HEK293 (cell line): ENCODE measurements around the gene TMEM145.

ENCODE experiments used
- CTCF ChIA-PET: fragments of 350-600 bp; formaldehyde crosslinking; extraction: SDS; loops from one replicate; lab custom pipeline; 2021; ENCODE audit warnings: antibody characterized with exemption; lab: Yijun Ruan, JAX
- POLR2A ChIA-PET: fragments of 300-600 bp; formaldehyde crosslinking; extraction: SDS; loops from one replicate; lab custom pipeline; 2020; ENCODE audit warnings: antibody characterized with exemption, inconsistent platforms; lab: Yijun Ruan, JAX
- H3K27ac ChIP-seq: fragments of 200-500 bp; sonication (Bioruptor generic); 2 replicates; pipeline ENCODE4 v1.5.1; 2014; ENCODE audit warnings: low read depth, low read length, control low read depth, inconsistent platforms; ENCODE audit errors: extremely low read depth
- H3K36me3 ChIP-seq, 2 experiments: fragments of 200-500 bp in 1 of 2; sonication (Bioruptor generic) in 1 of 2; 1 replicate in 1 of 2; 2 replicates in 1 of 2; pipeline ENCODE4 v1.5.1; 2014 to 2017; ENCODE audit warnings: inconsistent platforms in 2 of 2, low read length in 2 of 2; ENCODE audit not compliant: control insufficient read depth in 2 of 2, insufficient read depth in 1 of 2
- H3K4me1 ChIP-seq: fragments of 200-500 bp; sonication (Bioruptor generic); 2 replicates; pipeline ENCODE4 v1.5.1; 2014; ENCODE audit warnings: mild to moderate bottlenecking, low read length, inconsistent platforms; ENCODE audit not compliant: control insufficient read depth, insufficient read depth
- H3K4me3 ChIP-seq: 2 replicates; pipeline ENCODE4 v1.5.1; 2011; ENCODE audit warnings: low read depth, mild to moderate bottlenecking, control low read depth, low read length, moderate library complexity
- H3K9me3 ChIP-seq: fragments of 200-500 bp; sonication (Bioruptor generic); 2 replicates; pipeline ENCODE4 v1.5.1; 2014; ENCODE audit warnings: low read depth, low read length, inconsistent platforms; ENCODE audit not compliant: control insufficient read depth, insufficient read depth
- EGR2 ChIP-seq: fragments of 450-650 bp; formaldehyde crosslinking; IDR thresholded peaks from 2 replicates; pipeline ENCODE4 v1.5.1; 2016; ENCODE audit warnings: low read depth, missing biosample characterization, missing genetic modification characterization
- HOXC10 ChIP-seq: sonication (generic); formaldehyde crosslinking; IDR thresholded peaks from 2 replicates; pipeline ENCODE4 v1.8.1; 2023; ENCODE audit warnings: mild to moderate bottlenecking, missing genetic modification reagents
- KLF1 ChIP-seq: fragments of 450-650 bp; formaldehyde crosslinking; IDR thresholded peaks from 2 replicates; pipeline ENCODE4 v1.5.1; 2016; ENCODE audit warnings: missing biosample characterization, missing genetic modification characterization
- MYNN ChIP-seq: fragments of 450-650 bp; formaldehyde crosslinking; IDR thresholded peaks from 2 replicates; pipeline ENCODE4 v1.5.1; 2016; ENCODE audit warnings: missing biosample characterization, missing genetic modification characterization, borderline replicate concordance
- PATZ1 ChIP-seq: fragments of 450-650 bp; formaldehyde crosslinking; IDR thresholded peaks from 2 replicates; pipeline ENCODE4 v1.5.1; 2016; ENCODE audit warnings: missing biosample characterization, missing genetic modification characterization
- PRDM4 ChIP-seq: fragments of 450-650 bp; formaldehyde crosslinking; IDR thresholded peaks from 2 replicates; pipeline ENCODE4 v1.5.1; 2017; ENCODE audit warnings: missing biosample characterization, missing genetic modification characterization
- REPIN1 ChIP-seq: fragments of 450-650 bp; formaldehyde crosslinking; IDR thresholded peaks from 2 replicates; pipeline ENCODE4 v1.5.1; 2017; ENCODE audit warnings: missing biosample characterization, missing genetic modification characterization, low read depth
- ZBTB20 ChIP-seq: fragments of 450-650 bp; formaldehyde crosslinking; IDR thresholded peaks from 2 replicates; pipeline ENCODE4 v1.5.1; 2016; ENCODE audit warnings: missing biosample characterization, missing genetic modification characterization
- ZBTB48 ChIP-seq: fragments of 450-650 bp; formaldehyde crosslinking; IDR thresholded peaks from 2 replicates; pipeline ENCODE4 v1.5.1; 2016; ENCODE audit warnings: missing biosample characterization, missing genetic modification characterization
- ZBTB6 ChIP-seq: fragments of 450-650 bp; formaldehyde crosslinking; IDR thresholded peaks from 2 replicates; pipeline ENCODE4 v1.5.1; 2017; ENCODE audit warnings: missing biosample characterization, missing genetic modification characterization
- ZEB2 ChIP-seq: fragments of 450-650 bp; formaldehyde crosslinking; IDR thresholded peaks from 2 replicates; pipeline ENCODE4 v1.5.1; 2016; ENCODE audit warnings: missing biosample characterization, missing genetic modification characterization
- ZFHX2 ChIP-seq: fragments of 450-650 bp; formaldehyde crosslinking; conservative IDR thresholded peaks from 2 replicates; pipeline ENCODE4 v1.5.1; 2016; ENCODE audit warnings: missing biosample characterization, missing genetic modification characterization
- ZNF114 ChIP-seq: fragments of 450-650 bp; formaldehyde crosslinking; IDR thresholded peaks from 2 replicates; pipeline ENCODE4 v1.5.0; 2017; ENCODE audit warnings: missing biosample characterization, missing genetic modification characterization
- ZNF211 ChIP-seq: fragments of 450-650 bp; formaldehyde crosslinking; IDR thresholded peaks from 2 replicates; pipeline ENCODE4 v1.5.1; 2016; ENCODE audit warnings: low read depth, missing biosample characterization, missing genetic modification characterization
- ZNF398 ChIP-seq: fragments of 450-650 bp; formaldehyde crosslinking; IDR thresholded peaks from 2 replicates; pipeline ENCODE4 v1.5.1; 2017; ENCODE audit warnings: missing biosample characterization, missing genetic modification characterization
- ZNF423 ChIP-seq: fragments of 450-650 bp; formaldehyde crosslinking; IDR thresholded peaks from 2 replicates; pipeline ENCODE4 v1.5.1; 2016; ENCODE audit warnings: missing biosample characterization, missing genetic modification characterization
- ZNF510 ChIP-seq: fragments of 450-650 bp; formaldehyde crosslinking; IDR thresholded peaks from 2 replicates; pipeline ENCODE4 v1.5.1; 2018; ENCODE audit warnings: mild to moderate bottlenecking, missing genetic modification characterization, missing biosample characterization; ENCODE audit not compliant: insufficient replicate concordance
- ZNF654 ChIP-seq: fragments of 450-650 bp; formaldehyde crosslinking; IDR thresholded peaks from 2 replicates; pipeline ENCODE4 v1.5.1; 2016; ENCODE audit warnings: low read depth, missing biosample characterization, missing genetic modification characterization
- ZSCAN18 ChIP-seq: fragments of 450-650 bp; formaldehyde crosslinking; IDR thresholded peaks from 2 replicates; pipeline ENCODE4 v1.5.1; 2016; ENCODE audit warnings: missing biosample characterization, missing genetic modification characterization
- TF ChIP-seq, protein P1 (sequence below): fragments of 450-650 bp; formaldehyde crosslinking; IDR thresholded peaks from 2 replicates; pipeline ENCODE4 v1.5.1; 2016; ENCODE audit warnings: missing biosample characterization, missing genetic modification characterization
- TF ChIP-seq, protein P2 (sequence below): fragments of 450-650 bp; formaldehyde crosslinking; IDR thresholded peaks from 2 replicates; pipeline ENCODE4 v1.5.1; 2016; ENCODE audit warnings: missing biosample characterization, missing genetic modification characterization

Gene TMEM145

GRCh38 chr19:42286349-42287016 lies 26.6 kb upstream of the TMEM145 start:
- peaks cover 38% of the 10 kb centered on the region for H3K4me1 ChIP-seq
- ChIA-PET CTCF (interaction anchor here (0.6 to 0.9 kb wide), 2 partner anchors 9 to 30 kb away, joined by 3 read pairs; no protein-coding TSS in a partner anchor), POLR2A (interaction anchor here (1.5 to 2.1 kb wide), 2 partner anchors 10 to 44 kb away, joined by 4 read pairs; no protein-coding TSS in a partner anchor)
- peak overlapping the region; percentile 82 for H3K27ac ChIP-seq
- H3K36me3 ChIP-seq, result peaks cover 0 to 49% of the 10 kb centered on the region in 2 experiments; a peak in 2 of 3 replicates
- no peak overlapping the region for H3K4me3 ChIP-seq
- H3K9me3 ChIP-seq, result no peaks in the 10 kb centered on the region
- TF ChIP-seq ZBTB20 (tag by site-specific recombination) (0 out of 2 replicates have a peak, but pooled peaks have one; percentile 30), ZSCAN18 (tag by site-specific recombination) (no peak), PRDM4 (tag by site-specific recombination) (no peak), HOXC10 (CRISPR knock-in tag) (no peak), PATZ1 (tag by site-specific recombination) (peak; percentile 84; the same call in 1 of the 2 replicates), ZEB2 (tag by site-specific recombination) (no peak), ZBTB6 (tag by site-specific recombination) (no peak), ZNF398 (tag by site-specific recombination) (peak; percentile 45; the same call in 1 of the 2 replicates), EGR2 (no peak), ZNF423 (tag by site-specific recombination) (no peak), ZFHX2 (tag by site-specific recombination) (0 out of 2 replicates have a peak, but pooled peaks have one; percentile 30), KLF1 (tag by site-specific recombination) (0 out of 2 replicates have a peak, but pooled peaks have one; percentile 44), ZNF510 (tag by site-specific recombination) (no peak), ZNF654 (no peak), ZBTB48 (tag by site-specific recombination) (no peak), REPIN1 (no peak), MYNN (tag by site-specific recombination) (no peak), ZNF211 (tag by site-specific recombination) (no peak), ZNF114 (tag by site-specific recombination) (no peak)
- TF ChIP-seq, protein P1, sequence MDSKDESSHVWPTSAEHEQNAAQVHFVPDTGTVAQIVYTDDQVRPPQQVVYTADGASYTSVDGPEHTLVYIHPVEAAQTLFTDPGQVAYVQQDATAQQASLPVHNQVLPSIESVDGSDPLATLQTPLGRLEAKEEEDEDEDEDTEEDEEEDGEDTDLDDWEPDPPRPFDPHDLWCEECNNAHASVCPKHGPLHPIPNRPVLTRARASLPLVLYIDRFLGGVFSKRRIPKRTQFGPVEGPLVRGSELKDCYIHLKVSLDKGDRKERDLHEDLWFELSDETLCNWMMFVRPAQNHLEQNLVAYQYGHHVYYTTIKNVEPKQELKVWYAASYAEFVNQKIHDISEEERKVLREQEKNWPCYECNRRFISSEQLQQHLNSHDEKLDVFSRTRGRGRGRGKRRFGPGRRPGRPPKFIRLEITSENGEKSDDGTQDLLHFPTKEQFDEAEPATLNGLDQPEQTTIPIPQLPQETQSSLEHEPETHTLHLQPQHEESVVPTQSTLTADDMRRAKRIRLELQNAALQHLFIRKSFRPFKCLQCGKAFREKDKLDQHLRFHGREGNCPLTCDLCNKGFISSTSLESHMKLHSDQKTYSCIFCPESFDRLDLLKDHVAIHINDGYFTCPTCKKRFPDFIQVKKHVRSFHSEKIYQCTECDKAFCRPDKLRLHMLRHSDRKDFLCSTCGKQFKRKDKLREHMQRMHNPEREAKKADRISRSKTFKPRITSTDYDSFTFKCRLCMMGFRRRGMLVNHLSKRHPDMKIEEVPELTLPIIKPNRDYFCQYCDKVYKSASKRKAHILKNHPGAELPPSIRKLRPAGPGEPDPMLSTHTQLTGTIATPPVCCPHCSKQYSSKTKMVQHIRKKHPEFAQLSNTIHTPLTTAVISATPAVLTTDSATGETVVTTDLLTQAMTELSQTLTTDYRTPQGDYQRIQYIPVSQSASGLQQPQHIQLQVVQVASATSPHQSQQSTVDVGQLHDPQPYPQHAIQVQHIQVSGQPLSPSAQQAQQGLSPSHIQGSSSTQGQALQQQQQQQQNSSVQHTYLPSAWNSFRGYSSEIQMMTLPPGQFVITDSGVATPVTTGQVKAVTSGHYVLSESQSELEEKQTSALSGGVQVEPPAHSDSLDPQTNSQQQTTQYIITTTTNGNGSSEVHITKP (tag by site-specific recombination), result peak; percentile 68
- TF ChIP-seq, protein P2, sequence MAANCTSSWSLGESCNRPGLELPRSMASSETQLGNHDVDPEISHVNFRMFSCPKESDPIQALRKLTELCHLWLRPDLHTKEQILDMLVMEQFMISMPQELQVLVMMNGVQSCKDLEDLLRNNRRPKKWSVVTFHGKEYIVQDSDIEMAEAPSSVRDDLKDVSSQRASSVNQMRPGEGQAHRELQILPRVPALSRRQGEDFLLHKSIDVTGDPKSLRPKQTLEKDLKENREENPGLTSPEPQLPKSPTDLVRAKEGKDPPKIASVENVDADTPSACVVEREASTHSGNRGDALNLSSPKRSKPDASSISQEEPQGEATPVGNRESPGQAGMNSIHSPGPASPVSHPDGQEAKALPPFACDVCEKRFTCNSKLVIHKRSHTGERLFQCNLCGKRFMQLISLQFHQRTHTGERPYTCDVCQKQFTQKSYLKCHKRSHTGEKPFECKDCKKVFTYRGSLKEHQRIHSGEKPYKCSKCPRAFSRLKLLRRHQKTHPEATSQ (tag by site-specific recombination), result no peak
